ENCODE measurements around the gene PCYT1A. TPM values are rescaled to one million over a fixed set of nuclear protein-coding genes. Genes with fewer than 3 reads are reported as not detected.
A peak's percentile ranks its signal among the peaks of the same experiment; 100 is the strongest.
"Not testable (repeated sequence)": the region's sequence is repeated elsewhere in the genome, so short reads cannot be mapped to it uniquely, and the experiment has no call there.

PCYT1A gene
- total RNA-seq, 2 experiments from 2014 or later: 73.3 to 74.9 TPM

- no peak overlapping the region for H3K27ac Mint-ChIP-seq
- H3K4me1 Mint-ChIP-seq: peaks cover 23% of the 10 kb centered on the region
- H3K27me3 Mint-ChIP-seq: no peaks in the 10 kb centered on the region
- peaks cover 5% of the 10 kb centered on the region for H3K9me3 Mint-ChIP-seq
- POLR2A ChIA-PET: interaction anchor here (1.1 kb wide), 1 partner anchor 21 kb away, joined by 3 read pairs; no protein-coding TSS in a partner anchor
- H3K4me3 Mint-ChIP-seq: no peak overlapping the region
- CTCF ChIA-PET: interaction anchor here (0.6 to 3.9 kb wide), 6 partner anchors 10 to 267 kb away, joined by 3 to 16 read pairs (median 6); partner anchors contain the start of gene DYNLT2B
- no peak for DNase-seq
- H3K36me3 Mint-ChIP-seq (ENCODE audit: low read depth): peaks cover 52% of the 10 kb centered on the region
Observed at GRCh38 chr3:196251918-196252317, 35.6 kb downstream of the PCYT1A start.

GRCh38 chr3:196246612-196247308 is 40.8 kb downstream of the PCYT1A start:
- Mint-ChIP-seq H3K4me3 (no peak overlapping the region), H3K9me3 (peaks cover 7% of the 10 kb centered on the region), H3K36me3 (ENCODE audit: low read depth) (peaks cover 58% of the 10 kb centered on the region), H3K4me1 (peaks cover 15% of the 10 kb centered on the region), H3K27me3 (no peaks in the 10 kb centered on the region), H3K27ac (peak overlapping the region; percentile 35)
- CTCF ChIA-PET: interaction anchor here (0.7 kb wide), 1 partner anchor 530 kb away, joined by 3 read pairs; no protein-coding TSS in a partner anchor
- DNase-seq: peak; percentile 32
- POLR2A ChIA-PET: no interaction called here

- H3K27me3 Mint-ChIP-seq, H3K27ac Mint-ChIP-seq, CTCF ChIA-PET, H3K4me1 Mint-ChIP-seq, H3K4me3 Mint-ChIP-seq, H3K9me3 Mint-ChIP-seq, DNase-seq, POLR2A ChIA-PET: not testable (repeated sequence)
- peaks cover 58% of the 10 kb centered on the region for H3K36me3 Mint-ChIP-seq (ENCODE audit: low read depth)
Observed at GRCh38 chr3:196244166-196244565, 43.4 kb downstream of the PCYT1A start.

- no peak for DNase-seq
- ChIA-PET POLR2A (interaction anchor here (0.6 kb wide), 1 partner anchor 26 kb away, joined by 3 read pairs; no protein-coding TSS in a partner anchor), CTCF (interaction anchor here (2.1 kb wide), 1 partner anchor 281 kb away, joined by 8 read pairs; no protein-coding TSS in a partner anchor)
- no peak overlapping the region for H3K4me3 Mint-ChIP-seq
- peaks cover 2% of the 10 kb centered on the region for H3K9me3 Mint-ChIP-seq
- peaks cover 5% of the 10 kb centered on the region for H3K4me1 Mint-ChIP-seq
- peaks cover 65% of the 10 kb centered on the region for H3K36me3 Mint-ChIP-seq (ENCODE audit: low read depth)
- no peaks in the 10 kb centered on the region for H3K27me3 Mint-ChIP-seq
- H3K27ac Mint-ChIP-seq: no peak overlapping the region
Observed at GRCh38 chr3:196241704-196242103, 45.8 kb downstream of the PCYT1A start.

GRCh38 chr3:196240424-196240823 is 47.1 kb downstream of the PCYT1A start:
- Mint-ChIP-seq H3K27ac (no peak overlapping the region), H3K27me3 (no peaks in the 10 kb centered on the region), H3K4me3 (no peak overlapping the region), H3K36me3 (ENCODE audit: low read depth) (peaks cover 65% of the 10 kb centered on the region), H3K4me1 (peaks cover 2% of the 10 kb centered on the region), H3K9me3 (peaks cover 2% of the 10 kb centered on the region)
- no peak for DNase-seq
- CTCF ChIA-PET: interaction anchor here (0.8 to 2.1 kb wide), 2 partner anchors 11 to 282 kb away, joined by 3 to 8 read pairs; no protein-coding TSS in a partner anchor
- POLR2A ChIA-PET: interaction anchor here (0.8 kb wide), 1 partner anchor 34 kb away, joined by 3 read pairs; no protein-coding TSS in a partner anchor

GRCh38 chr3:196238612-196239560 is 48.6 kb downstream of the PCYT1A start:
- no peak for DNase-seq
- Mint-ChIP-seq H3K4me3 (no peak overlapping the region), H3K27ac (no peak overlapping the region), H3K4me1 (peaks cover 2% of the 10 kb centered on the region), H3K27me3 (no peaks in the 10 kb centered on the region), H3K9me3 (no peaks in the 10 kb centered on the region), H3K36me3 (ENCODE audit: low read depth) (peaks cover 63% of the 10 kb centered on the region)
- ChIA-PET CTCF (no interaction called here), POLR2A (no interaction called here)

- Mint-ChIP-seq H3K4me3 (no peak overlapping the region), H3K36me3 (ENCODE audit: low read depth) (peaks cover 61% of the 10 kb centered on the region), H3K27me3 (no peaks in the 10 kb centered on the region), H3K4me1 (peaks cover 6% of the 10 kb centered on the region), H3K27ac (no peak overlapping the region), H3K9me3 (no peaks in the 10 kb centered on the region)
- ChIA-PET CTCF (no interaction called here), POLR2A (no interaction called here)
- no peak for DNase-seq
Observed at GRCh38 chr3:196237203-196237602, 50.3 kb downstream of the PCYT1A start.

GRCh38 chr3:196236223-196236622 is 51.3 kb downstream of the PCYT1A start:
- H3K4me3 Mint-ChIP-seq: no peak overlapping the region
- H3K27me3 Mint-ChIP-seq: no peaks in the 10 kb centered on the region
- CTCF ChIA-PET: interaction anchor here (0.6 kb wide), 1 partner anchor 160 kb away, joined by 3 read pairs; no protein-coding TSS in a partner anchor
- H3K9me3 Mint-ChIP-seq: no peaks in the 10 kb centered on the region
- H3K4me1 Mint-ChIP-seq: peaks cover 6% of the 10 kb centered on the region
- DNase-seq: no peak
- no peak overlapping the region for H3K27ac Mint-ChIP-seq
- POLR2A ChIA-PET: no interaction called here
- peaks cover 56% of the 10 kb centered on the region for H3K36me3 Mint-ChIP-seq (ENCODE audit: low read depth)

GRCh38 chr3:196235452-196236122 is 51.9 kb downstream of the PCYT1A start:
- no peaks in the 10 kb centered on the region for H3K27me3 Mint-ChIP-seq
- H3K27ac Mint-ChIP-seq: no peak overlapping the region
- CTCF ChIA-PET: interaction anchor here (0.6 to 1.1 kb wide), 4 partner anchors 14 to 161 kb away, joined by 3 to 6 read pairs (median 3); no protein-coding TSS in a partner anchor
- no peaks in the 10 kb centered on the region for H3K9me3 Mint-ChIP-seq
- H3K4me3 Mint-ChIP-seq: no peak overlapping the region
- POLR2A ChIA-PET: no interaction called here
- H3K4me1 Mint-ChIP-seq: peaks cover 6% of the 10 kb centered on the region
- no peak for DNase-seq
- peaks cover 53% of the 10 kb centered on the region for H3K36me3 Mint-ChIP-seq (ENCODE audit: low read depth)

- H3K27ac Mint-ChIP-seq: no peak overlapping the region
- no peak overlapping the region for H3K4me3 Mint-ChIP-seq
- no peaks in the 10 kb centered on the region for H3K27me3 Mint-ChIP-seq
- ChIA-PET CTCF (no interaction called here), POLR2A (no interaction called here)
- DNase-seq: no peak
- peaks cover 33% of the 10 kb centered on the region for H3K36me3 Mint-ChIP-seq (ENCODE audit: low read depth)
- H3K4me1 Mint-ChIP-seq: peaks cover 6% of the 10 kb centered on the region
- no peaks in the 10 kb centered on the region for H3K9me3 Mint-ChIP-seq
Observed at GRCh38 chr3:196232882-196233251, 54.7 kb downstream of the PCYT1A start.

- Mint-ChIP-seq H3K9me3 (no peaks in the 10 kb centered on the region), H3K4me3 (no peak overlapping the region), H3K27ac (no peak overlapping the region), H3K36me3 (ENCODE audit: low read depth) (peaks cover 28% of the 10 kb centered on the region), H3K4me1 (peaks cover 5% of the 10 kb centered on the region), H3K27me3 (no peaks in the 10 kb centered on the region)
- ChIA-PET POLR2A (no interaction called here), CTCF (no interaction called here)
- no peak for DNase-seq
Observed at GRCh38 chr3:196232154-196232881, 55.2 kb downstream of the PCYT1A start.
